Thymus (tissue), 14 donors: ENCODE measurements around the gene CPA5. TPM values are rescaled to one million over a fixed set of nuclear protein-coding genes. Genes with fewer than 3 reads are reported as not detected.

Source experiments
- DNase-seq, 9 donors: peaks; one replicate each; pipeline ENCODE4 v3.0.0-alpha.2; 2013; ENCODE audit warnings: low spot score in 9 of 9, low read depth in 6 of 9, missing footprints in 1 of 9
- H3K27ac ChIP-seq, 2 donors: one replicate each; pipeline ENCODE4 v1.5.1; 2013; ENCODE audit warnings: control low read depth in 1 of 2, low read depth in 1 of 2, low read length in 1 of 2, mild to moderate bottlenecking in 1 of 2, moderate library complexity in 1 of 2
- H3K27me3 ChIP-seq, 2 donors: one replicate each; pipeline ENCODE4 v1.5.1; 2013; ENCODE audit warnings: low read length in 1 of 2; ENCODE audit not compliant: control insufficient read depth in 2 of 2, insufficient read depth in 1 of 2
- H3K36me3 ChIP-seq, 2 donors: one replicate each; pipeline ENCODE4 v1.5.1; 2013; ENCODE audit warnings: low read length in 1 of 2, mild to moderate bottlenecking in 1 of 2, moderate library complexity in 1 of 2; ENCODE audit not compliant: control insufficient read depth in 2 of 2, insufficient read depth in 2 of 2
- H3K4me1 ChIP-seq, 2 donors: one replicate each; pipeline ENCODE4 v1.5.1; 2013; ENCODE audit warnings: low read length in 2 of 2; ENCODE audit not compliant: control insufficient read depth in 2 of 2, insufficient read depth in 2 of 2
- H3K4me3 ChIP-seq, 2 donors: one replicate each; pipeline ENCODE4 v1.5.1; 2013; ENCODE audit warnings: low read length in 2 of 2, control low read depth in 1 of 2, mild to moderate bottlenecking in 1 of 2
- H3K9me3 ChIP-seq, 2 donors: one replicate each; pipeline ENCODE4 v1.5.1; 2013; ENCODE audit warnings: low read length in 1 of 2, mild to moderate bottlenecking in 1 of 2; ENCODE audit not compliant: control insufficient read depth in 2 of 2, insufficient read depth in 1 of 2
- WGBS: extraction: QIAGEN DNeasy Blood & Tissue Kit; methylation state at CpG from one replicate; pipeline ENCODE4 v1.1.7; 2013; 5-methylcytosine and 5-hydroxymethylcytosine counted together
- long read RNA-seq, 10 donors: transcript quantifications; one replicate each; lab custom pipeline, GENCODE V29; 2026
- polyA plus RNA-seq: library from polyadenylated mRNA; stranded (reverse); fragments of 200-250 nt; gene quantifications from one replicate; pipeline ENCODE4 v1.2.3, GENCODE V29; 2013
- total RNA-seq: library from RNA; stranded (reverse); fragments of 120-200 nt; gene quantifications from one replicate; pipeline ENCODE4 v1.2.4, GENCODE V29; 2013
- donor health status: healthy.

The CPA5 gene, protein sequence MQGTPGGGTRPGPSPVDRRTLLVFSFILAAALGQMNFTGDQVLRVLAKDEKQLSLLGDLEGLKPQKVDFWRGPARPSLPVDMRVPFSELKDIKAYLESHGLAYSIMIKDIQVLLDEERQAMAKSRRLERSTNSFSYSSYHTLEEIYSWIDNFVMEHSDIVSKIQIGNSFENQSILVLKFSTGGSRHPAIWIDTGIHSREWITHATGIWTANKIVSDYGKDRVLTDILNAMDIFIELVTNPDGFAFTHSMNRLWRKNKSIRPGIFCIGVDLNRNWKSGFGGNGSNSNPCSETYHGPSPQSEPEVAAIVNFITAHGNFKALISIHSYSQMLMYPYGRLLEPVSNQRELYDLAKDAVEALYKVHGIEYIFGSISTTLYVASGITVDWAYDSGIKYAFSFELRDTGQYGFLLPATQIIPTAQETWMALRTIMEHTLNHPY
- 17.2 TPM for total RNA-seq
- 6.7 TPM for polyA plus RNA-seq
- long read RNA-seq, donor 1: 0 reads
- long read RNA-seq, donor 2: 0 reads
- long read RNA-seq, donor 3: 0 reads
- long read RNA-seq, donor 4: 0 reads
- long read RNA-seq, donor 5: 0 reads
- long read RNA-seq, donor 6: 0 reads
- long read RNA-seq, donor 7: 0 reads
- long read RNA-seq, donor 8: 0 reads
- long read RNA-seq, donor 9, partial matches to known transcripts: 5 of 5 reads
- long read RNA-seq, donor 9, other reads (novel, unspliced or antisense): 0 of 5 reads
- long read RNA-seq, donor 10: 0 reads

DNA sequence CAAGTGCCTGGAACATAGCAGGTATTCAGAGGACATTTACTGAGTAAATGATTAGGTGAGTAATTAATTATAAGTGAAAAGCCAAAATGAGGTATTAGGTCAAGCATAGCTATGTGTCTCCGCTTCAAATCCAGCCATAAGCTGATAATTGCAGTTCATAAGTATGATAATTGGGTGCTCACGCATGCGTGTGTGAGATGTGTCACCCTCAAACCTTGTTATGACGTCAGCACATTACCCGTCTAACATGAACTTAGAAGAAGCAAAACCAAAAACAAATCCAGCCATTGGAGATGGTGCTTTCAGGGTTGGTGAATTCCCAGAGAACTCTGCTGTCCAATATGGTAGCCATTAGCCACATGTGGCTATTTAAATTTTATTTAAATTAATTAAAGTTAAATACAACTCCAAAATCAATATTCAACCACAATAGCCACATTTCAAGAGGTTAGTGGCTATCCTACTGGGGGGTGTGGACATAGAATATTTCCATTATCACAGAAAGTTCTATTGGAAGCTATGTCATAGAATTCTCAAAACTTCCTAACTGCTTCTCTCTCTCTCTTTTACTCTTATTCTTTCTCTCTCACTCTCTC is at the start of gene CPA5:
Gene CPA5 (plus strand): TSS at position 546 of the 596 bp plus-strand sequence. CDS start 1,670 bp downstream, outside the sequence.
- no peak for DNase-seq
- no peaks in the 10 kb centered on the region for H3K9me3 ChIP-seq
- no peaks in the 10 kb centered on the region for H3K36me3 ChIP-seq
- WGBS: 98% methylated on average over 5 of the region's 5 CpGs
- H3K4me3 ChIP-seq: no peak within 1 kb of the TSS
- H3K27me3 ChIP-seq: no peaks in the 10 kb centered on the region
- peaks cover 0 to 7% of the 10 kb centered on the region in 2 donors for H3K4me1 ChIP-seq
- H3K27ac ChIP-seq: peak within 1 kb of the TSS in 1 of 2 donors; percentile 46

- 99% methylated on average over 13 of the region's 13 CpGs for WGBS
- H3K4me3 ChIP-seq: no peak overlapping the region
- DNase-seq: no peak
- no peaks in the 10 kb centered on the region for H3K36me3 ChIP-seq
- peaks cover 3 to 34% of the 10 kb centered on the region in 2 donors for H3K4me1 ChIP-seq
- peaks cover 1 to 17% of the 10 kb centered on the region in 2 donors for H3K9me3 ChIP-seq
- no peak overlapping the region for H3K27ac ChIP-seq
- H3K27me3 ChIP-seq: no peaks in the 10 kb centered on the region
These were observed 48.2 kb upstream of the CPA5 start for GRCh38 chr7:130296221-130296951.

DNA sequence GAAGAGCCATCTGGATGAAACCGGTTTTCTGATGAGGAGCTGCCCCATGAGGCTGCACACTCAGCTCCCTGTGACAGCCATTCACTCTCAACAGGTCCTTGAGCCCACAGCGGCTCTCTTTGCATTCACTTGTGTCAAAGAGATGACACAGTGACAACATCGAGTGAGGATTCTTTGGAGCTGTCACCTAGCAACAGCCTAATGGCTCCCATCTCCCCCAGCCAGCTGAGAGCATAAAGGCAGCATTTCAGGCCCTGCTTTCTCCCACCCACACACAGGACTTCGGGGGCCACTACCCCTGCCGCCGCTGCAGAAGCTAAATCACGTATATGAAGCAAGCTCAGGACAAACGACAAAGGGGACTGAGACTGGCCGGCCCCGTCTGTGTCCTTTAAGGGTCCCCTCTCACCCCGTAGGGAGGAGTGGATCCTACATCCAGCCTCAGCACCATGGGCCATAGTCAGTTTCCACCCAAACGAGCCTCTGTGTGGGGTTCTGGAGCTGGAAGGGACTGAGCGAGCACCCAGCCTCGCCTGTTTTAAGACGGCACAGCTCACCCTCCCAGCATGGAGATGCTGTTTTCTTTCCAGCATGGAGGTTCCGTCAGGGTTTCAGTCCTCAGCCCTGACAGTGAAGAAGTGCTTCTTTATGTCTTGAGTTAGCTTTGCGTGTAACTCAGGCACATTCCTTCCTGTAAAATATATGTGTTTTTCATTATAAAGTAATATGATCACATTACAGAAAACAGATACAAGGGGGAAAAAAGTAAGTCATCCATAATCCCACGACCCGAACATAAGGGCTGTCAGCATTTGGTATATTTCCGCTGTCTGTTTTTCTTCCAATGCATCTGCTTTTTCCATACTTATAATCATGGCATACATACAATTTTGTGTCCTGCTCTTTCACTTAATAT is 46.7 kb upstream of the CPA5 start:
- H3K27me3 ChIP-seq: no peaks in the 10 kb centered on the region
- WGBS: 96% methylated on average over 20 of the region's 20 CpGs
- peak overlapping the region in 1 of 2 donors; percentile 40 for H3K27ac ChIP-seq
- peaks cover 3 to 37% of the 10 kb centered on the region in 2 donors for H3K4me1 ChIP-seq
- no peak for DNase-seq
- H3K4me3 ChIP-seq: no peak overlapping the region
- H3K9me3 ChIP-seq: peaks cover 1 to 21% of the 10 kb centered on the region in 2 donors
- H3K36me3 ChIP-seq: no peaks in the 10 kb centered on the region

- no peak overlapping the region for H3K27ac ChIP-seq
These were observed 45.9 kb upstream of the CPA5 start for GRCh38 chr7:130298544-130299326.

DNA sequence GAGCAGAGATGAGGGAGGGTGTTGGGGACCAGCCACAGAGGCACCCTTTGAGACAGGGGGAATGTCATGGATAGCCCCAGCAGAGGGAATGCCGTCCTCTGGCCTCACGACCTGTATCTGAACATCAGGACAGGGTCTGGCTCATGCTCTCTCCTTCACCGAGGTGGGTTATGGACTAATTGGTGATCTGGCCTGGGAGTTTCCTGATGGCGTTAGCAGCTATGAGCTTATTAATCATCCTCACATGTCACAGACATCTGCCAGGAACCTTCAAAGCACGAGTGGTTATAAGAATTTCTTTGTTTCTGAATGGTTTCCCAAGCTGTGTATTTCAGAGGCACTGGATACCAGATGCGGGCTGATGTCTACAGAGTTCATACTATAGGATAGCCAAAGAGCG is 44.8 kb upstream of the CPA5 start:
- H3K27me3 ChIP-seq: no peaks in the 10 kb centered on the region
- H3K4me1 ChIP-seq: peaks cover 0 to 29% of the 10 kb centered on the region in 2 donors
- DNase-seq: no peak
- no peak overlapping the region for H3K4me3 ChIP-seq
- H3K36me3 ChIP-seq: no peaks in the 10 kb centered on the region
- H3K9me3 ChIP-seq: peaks cover 1 to 7% of the 10 kb centered on the region in 2 donors
- 95% methylated on average over 7 of the region's 7 CpGs for WGBS
- H3K27ac ChIP-seq: no peak overlapping the region

More at GRCh38 chr7:130298544-130299326, 45.9 kb upstream of the CPA5 start:
- 96% methylated on average over 5 of the region's 5 CpGs for WGBS
- peaks cover 1 to 19% of the 10 kb centered on the region in 2 donors for H3K9me3 ChIP-seq
- no peak for DNase-seq
- H3K4me1 ChIP-seq: peaks cover 1 to 35% of the 10 kb centered on the region in 2 donors
- no peaks in the 10 kb centered on the region for H3K36me3 ChIP-seq
- no peaks in the 10 kb centered on the region for H3K27me3 ChIP-seq
- H3K4me3 ChIP-seq: no peak overlapping the region

DNA sequence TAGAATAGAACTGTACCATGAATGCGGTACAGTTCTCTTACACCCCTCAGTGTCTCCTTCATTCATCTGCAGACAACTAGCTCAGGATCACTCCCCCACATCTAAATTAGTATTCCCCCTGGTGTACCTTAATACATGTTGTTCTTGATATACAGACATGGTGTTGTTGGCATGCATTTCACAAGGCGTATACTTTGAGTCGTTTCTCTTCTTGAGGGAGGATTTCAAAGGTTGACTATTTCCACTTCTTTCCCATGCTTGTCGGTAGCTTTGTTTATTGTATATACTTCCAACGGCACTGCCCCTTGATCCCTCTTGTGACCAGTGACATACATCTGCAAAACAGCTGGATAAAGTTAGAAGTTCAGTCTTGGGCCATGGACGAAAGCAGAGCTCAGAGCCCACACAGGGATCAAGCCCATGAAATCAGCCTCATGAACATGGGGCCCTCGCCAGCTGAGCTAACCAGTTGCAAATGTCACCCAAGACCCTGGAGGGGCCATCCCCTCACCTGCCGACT is 43.1 kb upstream of the CPA5 start:
- no peaks in the 10 kb centered on the region for H3K27me3 ChIP-seq
- peaks cover 1 to 7% of the 10 kb centered on the region in 2 donors for H3K9me3 ChIP-seq
- H3K4me3 ChIP-seq: no peak overlapping the region
- H3K4me1 ChIP-seq: peaks cover 0 to 23% of the 10 kb centered on the region in 2 donors
- H3K36me3 ChIP-seq: no peaks in the 10 kb centered on the region
- H3K27ac ChIP-seq: no peak overlapping the region
- no peak for DNase-seq
- 91% methylated on average over 8 of the region's 8 CpGs for WGBS

DNA sequence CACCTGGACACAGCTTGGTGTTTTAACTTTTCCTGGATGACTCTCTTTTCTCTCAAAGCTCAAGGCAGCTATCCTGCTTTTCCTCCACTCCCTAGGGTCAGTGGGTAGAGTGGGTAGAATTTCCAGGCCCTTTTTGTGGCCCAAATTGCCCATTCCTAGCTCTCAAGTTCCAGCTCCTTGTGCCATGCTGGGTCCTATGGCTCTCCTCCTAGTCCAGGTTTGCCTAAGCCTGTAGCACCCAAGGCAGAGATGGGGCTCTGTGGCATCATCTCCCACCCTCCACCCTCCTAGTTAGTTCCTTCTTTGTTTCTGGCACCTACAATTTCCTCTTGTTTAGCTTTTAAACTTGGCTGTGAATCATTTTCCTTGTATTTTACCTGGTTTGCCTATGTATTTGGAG is 42.0 kb upstream of the CPA5 start:
- H3K4me1 ChIP-seq: peaks cover 0 to 18% of the 10 kb centered on the region in 2 donors
- DNase-seq: no peak
- H3K4me3 ChIP-seq: no peak overlapping the region
- H3K27me3 ChIP-seq: no peaks in the 10 kb centered on the region
- H3K36me3 ChIP-seq: no peaks in the 10 kb centered on the region
- H3K27ac ChIP-seq: no peak overlapping the region
- H3K9me3 ChIP-seq: peaks cover 1 to 7% of the 10 kb centered on the region in 2 donors
